SK-N-SH treated with all-trans-retinoic acid at 6 μM for 48 hours (cell line): ENCODE measurements around the gene ERP29.

Experiments
- ATAC-seq: fragments of 200-7000 bp; cut with Tn5 transposase; 3 replicates; pipeline ENCODE4 v1.9.1; 2020; ENCODE audit warnings: mild to moderate bottlenecking, moderate library complexity
- BACH2 ChIP-seq: fragments of 250-450 bp; sonication (Bioruptor Pico); IDR thresholded peaks from 2 replicates; pipeline ENCODE4 v1.9.0; 2021; ENCODE audit warnings: mild to moderate bottlenecking, borderline replicate concordance
- CREB5 ChIP-seq: fragments of 250-450 bp; sonication (Bioruptor Pico); IDR thresholded peaks from 2 replicates; pipeline ENCODE4 v1.5.1; 2020; ENCODE audit warnings: low read depth, mild to moderate bottlenecking, moderate library complexity
- ESRRG ChIP-seq: fragments of 250-450 bp; sonication (Bioruptor Pico); IDR thresholded peaks from 2 replicates; pipeline ENCODE4 v1.6.1; 2021; ENCODE audit warnings: mild to moderate bottlenecking
- GLIS3 ChIP-seq: fragments of 250-450 bp; sonication (Bioruptor Pico); IDR thresholded peaks from 2 replicates; pipeline ENCODE4 v1.5.0; 2020; ENCODE audit warnings: mild to moderate bottlenecking, moderate library complexity
- ISL1 ChIP-seq: fragments of 250-450 bp; sonication (Bioruptor Pico); IDR thresholded peaks from 2 replicates; pipeline ENCODE4 v2.1.2; 2022; ENCODE audit warnings: mild to moderate bottlenecking, moderate library complexity
- OSR1 ChIP-seq: fragments of 250-450 bp; sonication (Bioruptor Pico); IDR thresholded peaks from 2 replicates; pipeline ENCODE4 v1.8.0; 2022; ENCODE audit warnings: moderate library complexity, mild to moderate bottlenecking, inconsistent platforms
- PATZ1 ChIP-seq: fragments of 250-450 bp; sonication (Bioruptor Pico); IDR thresholded peaks from 2 replicates; pipeline ENCODE4 v1.8.0; 2020; ENCODE audit warnings: mild to moderate bottlenecking, moderate library complexity, borderline replicate concordance
- PPARA ChIP-seq: fragments of 250-450 bp; sonication (Bioruptor Pico); IDR thresholded peaks from 2 replicates; pipeline ENCODE4 v1.5.0; 2020; ENCODE audit warnings: mild to moderate bottlenecking, borderline replicate concordance
- SNAI2 ChIP-seq: fragments of 250-450 bp; sonication (Bioruptor Pico); IDR thresholded peaks from 2 replicates; pipeline ENCODE4 v1.5.0; 2020; ENCODE audit warnings: mild to moderate bottlenecking, moderate library complexity
- TCF4 ChIP-seq: fragments of 250-450 bp; sonication (Bioruptor Pico); IDR thresholded peaks from 2 replicates; pipeline ENCODE4 v1.8.0; 2021; ENCODE audit warnings: mild to moderate bottlenecking, moderate library complexity, borderline replicate concordance
- TOX ChIP-seq: fragments of 250-450 bp; sonication (Bioruptor Pico); IDR thresholded peaks from 2 replicates; pipeline ENCODE4 v1.8.0; 2021; ENCODE audit warnings: mild to moderate bottlenecking, moderate library complexity, borderline replicate concordance
- ZFP3 ChIP-seq: fragments of 250-450 bp; sonication (Bioruptor Pico); IDR thresholded peaks from 2 replicates; pipeline ENCODE4 v1.5.0; 2020; ENCODE audit warnings: mild to moderate bottlenecking, moderate library complexity
- ZNF70 ChIP-seq: fragments of 450-650 bp; formaldehyde crosslinking; IDR thresholded peaks from 2 replicates; pipeline ENCODE4 v1.5.0; 2020; ENCODE audit warnings: mild to moderate bottlenecking, moderate library complexity
- ZNF8 ChIP-seq: fragments of 450-650 bp; formaldehyde crosslinking; IDR thresholded peaks from 2 replicates; pipeline ENCODE4 v1.5.0; 2020; ENCODE audit warnings: mild to moderate bottlenecking, moderate library complexity
- TF ChIP-seq, protein P1 (sequence below): fragments of 250-450 bp; sonication (Bioruptor Pico); IDR thresholded peaks from 2 replicates; pipeline ENCODE4 v1.5.0; 2020; ENCODE audit warnings: mild to moderate bottlenecking, moderate library complexity

The ERP29 gene

GRCh38 chr12:112010415-112011344 is 2.5 kb upstream of the ERP29 start:
- ATAC-seq, result no peak
- TF ChIP-seq PPARA (CRISPR knock-in tag) (no peak), CREB5 (no peak), ISL1 (CRISPR knock-in tag) (no peak)
- TF ChIP-seq, protein P1, sequence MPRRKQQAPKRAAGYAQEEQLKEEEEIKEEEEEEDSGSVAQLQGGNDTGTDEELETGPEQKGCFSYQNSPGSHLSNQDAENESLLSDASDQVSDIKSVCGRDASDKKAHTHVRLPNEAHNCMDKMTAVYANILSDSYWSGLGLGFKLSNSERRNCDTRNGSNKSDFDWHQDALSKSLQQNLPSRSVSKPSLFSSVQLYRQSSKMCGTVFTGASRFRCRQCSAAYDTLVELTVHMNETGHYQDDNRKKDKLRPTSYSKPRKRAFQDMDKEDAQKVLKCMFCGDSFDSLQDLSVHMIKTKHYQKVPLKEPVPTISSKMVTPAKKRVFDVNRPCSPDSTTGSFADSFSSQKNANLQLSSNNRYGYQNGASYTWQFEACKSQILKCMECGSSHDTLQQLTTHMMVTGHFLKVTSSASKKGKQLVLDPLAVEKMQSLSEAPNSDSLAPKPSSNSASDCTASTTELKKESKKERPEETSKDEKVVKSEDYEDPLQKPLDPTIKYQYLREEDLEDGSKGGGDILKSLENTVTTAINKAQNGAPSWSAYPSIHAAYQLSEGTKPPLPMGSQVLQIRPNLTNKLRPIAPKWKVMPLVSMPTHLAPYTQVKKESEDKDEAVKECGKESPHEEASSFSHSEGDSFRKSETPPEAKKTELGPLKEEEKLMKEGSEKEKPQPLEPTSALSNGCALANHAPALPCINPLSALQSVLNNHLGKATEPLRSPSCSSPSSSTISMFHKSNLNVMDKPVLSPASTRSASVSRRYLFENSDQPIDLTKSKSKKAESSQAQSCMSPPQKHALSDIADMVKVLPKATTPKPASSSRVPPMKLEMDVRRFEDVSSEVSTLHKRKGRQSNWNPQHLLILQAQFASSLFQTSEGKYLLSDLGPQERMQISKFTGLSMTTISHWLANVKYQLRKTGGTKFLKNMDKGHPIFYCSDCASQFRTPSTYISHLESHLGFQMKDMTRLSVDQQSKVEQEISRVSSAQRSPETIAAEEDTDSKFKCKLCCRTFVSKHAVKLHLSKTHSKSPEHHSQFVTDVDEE, result no peak

- no peak for TF ChIP-seq ZNF8 (CRISPR knock-in tag)
- TF ChIP-seq SNAI2 (CRISPR knock-in tag), result no peak
- TF ChIP-seq OSR1 (CRISPR knock-in tag), result no peak
- no peak for TF ChIP-seq ESRRG (CRISPR knock-in tag)
- no peak for TF ChIP-seq TOX (CRISPR knock-in tag)
- no peak for TF ChIP-seq ZFP3 (CRISPR knock-in tag)
- no peak for TF ChIP-seq GLIS3 (CRISPR knock-in tag)
- TF ChIP-seq PATZ1 (CRISPR knock-in tag), result no peak
- no peak for TF ChIP-seq ISL1 (CRISPR knock-in tag)
- no peak for TF ChIP-seq TCF4 (CRISPR knock-in tag)
- no peak for TF ChIP-seq ZNF70 (CRISPR knock-in tag)
- TF ChIP-seq, protein P1, result no peak
- TF ChIP-seq PPARA (CRISPR knock-in tag), result no peak
- no peak for TF ChIP-seq BACH2
- no peak for TF ChIP-seq CREB5
- no peak for ATAC-seq
These were observed 1.5 kb upstream of the ERP29 start for GRCh38 chr12:112011685-112012084.

- ATAC-seq, result peak; percentile 70
- TF ChIP-seq ESRRG (CRISPR knock-in tag), result no peak
- peak; percentile 6; the same call in 1 of the 2 replicates for TF ChIP-seq ZFP3 (CRISPR knock-in tag)
These were observed 576 bp downstream of the ERP29 start for GRCh38 chr12:112013601-112014402.
